HG02763 (cell line): ENCODE results near the gene PDE8B.

Experiments used
- ATAC-seq: cut with Tn5 transposase; IDR thresholded peaks from one replicate; pipeline ENCODE4 v1.9.1; 2021; ENCODE audit warnings: mild to moderate bottlenecking, moderate library complexity; ENCODE audit not compliant: unreplicated experiment

The PDE8B gene

GRCh38 chr5:77316871-77317661, 106.6 kb downstream of the PDE8B start:
- no peak for ATAC-seq

GRCh38 chr5:77318060-77318459, 107.6 kb downstream of the PDE8B start:
- ATAC-seq = no peak

- no peak for ATAC-seq
Measured at GRCh38 chr5:77319117-77319804, 108.8 kb downstream of the PDE8B start.

GRCh38 chr5:77321793-77322394, 111.4 kb downstream of the PDE8B start:
- no peak for ATAC-seq

GRCh38 chr5:77322406-77322805, 111.9 kb downstream of the PDE8B start:
- no peak for ATAC-seq

- ATAC-seq = no peak
Measured at GRCh38 chr5:77325921-77326541, 115.6 kb downstream of the PDE8B start.

GRCh38 chr5:77326986-77327734, 116.7 kb downstream of the PDE8B start:
- no peak for ATAC-seq

- no peak for ATAC-seq
Measured at GRCh38 chr5:77328930-77329647, 118.6 kb downstream of the PDE8B start.

- no peak for ATAC-seq
Measured at GRCh38 chr5:77329664-77330430, 119.4 kb downstream of the PDE8B start.

GRCh38 chr5:77333036-77333435, 122.6 kb downstream of the PDE8B start:
- ATAC-seq = no peak

- no peak for ATAC-seq
Measured at GRCh38 chr5:77333451-77334123, 123.1 kb downstream of the PDE8B start.

GRCh38 chr5:77337246-77337645, 126.8 kb downstream of the PDE8B start:
- no peak for ATAC-seq

GRCh38 chr5:77337686-77338085, 127.2 kb downstream of the PDE8B start:
- ATAC-seq = no peak

GRCh38 chr5:77339337-77339890, 128.9 kb downstream of the PDE8B start:
- ATAC-seq = no peak

- no peak for ATAC-seq
Measured at GRCh38 chr5:77343165-77343564, 132.7 kb downstream of the PDE8B start.

GRCh38 chr5:77347435-77348098, 137.1 kb downstream of the PDE8B start:
- no peak for ATAC-seq

GRCh38 chr5:77353251-77353650, 142.8 kb downstream of the PDE8B start:
- no peak for ATAC-seq

- no peak for ATAC-seq
Measured at GRCh38 chr5:77354454-77354853, 144.0 kb downstream of the PDE8B start.
